Measurements from ENCODE around the gene CACNB2. TPM values are rescaled to one million over a fixed set of nuclear protein-coding genes. Genes with fewer than 3 reads are reported as not detected.
"Not testable (repeated sequence)": the region's sequence is repeated elsewhere in the genome, so short reads cannot be mapped to it uniquely, and the experiment has no call there.

CACNB2 gene
- total RNA-seq, 1 experiment from 2014 or later, result not detected

DNA sequence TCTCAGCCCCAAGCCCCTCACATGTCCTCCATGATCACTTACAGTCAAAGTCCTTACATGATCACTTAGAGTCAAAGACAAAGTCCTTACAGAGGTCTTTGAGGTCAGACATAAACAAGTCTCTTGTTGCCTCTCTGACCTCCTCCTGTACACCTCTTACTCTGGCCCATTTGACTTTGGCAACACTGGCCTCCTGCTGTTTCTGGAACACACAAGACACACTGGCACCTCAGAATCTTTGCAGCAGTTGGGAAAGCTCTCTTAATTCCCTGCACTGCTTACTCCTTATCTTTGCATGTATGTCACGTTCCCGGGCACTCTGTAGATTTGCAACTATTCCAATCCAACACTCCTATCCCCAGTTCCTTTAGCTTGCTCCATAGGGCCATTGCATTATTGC is 408.9 kb downstream of the CACNB2 start:
- H3K9me3 ChIP-seq, result no peaks in the 10 kb centered on the region

DNA sequence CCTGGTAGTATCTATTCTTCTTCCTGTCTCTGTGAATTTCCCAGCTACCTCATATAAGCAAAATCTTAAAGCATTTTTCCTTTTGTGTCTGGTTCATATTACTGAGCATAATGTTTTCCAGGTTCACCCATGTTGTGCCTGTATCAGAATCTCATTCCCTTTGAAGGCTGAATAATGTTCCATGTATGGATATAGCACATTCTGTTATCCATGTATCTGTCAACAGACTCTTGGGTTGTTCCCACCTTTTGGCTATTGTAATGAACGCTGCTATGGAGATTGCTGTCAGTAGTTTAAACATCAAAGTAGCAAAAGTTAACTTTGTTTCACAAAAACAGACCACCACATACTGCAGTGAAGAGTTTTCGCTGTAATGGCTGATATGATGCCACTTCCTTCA is 411.2 kb downstream of the CACNB2 start:
- H3K27me3 ChIP-seq, result no peaks in the 10 kb centered on the region
- H3K4me3 ChIP-seq, result no peak overlapping the region
- DNase-seq, result no peak
- H3K36me3 ChIP-seq, result peaks cover 22% of the 10 kb centered on the region
- peaks cover 6% of the 10 kb centered on the region; the same call in 1 of the 2 replicates for H3K9me3 ChIP-seq

More for the DNA sequence above, 408.9 kb downstream of the CACNB2 start:
- peaks cover 2% of the 10 kb centered on the region for H3K36me3 ChIP-seq
- no peak overlapping the region for H3K4me3 ChIP-seq
- H3K27me3 ChIP-seq, result no peaks in the 10 kb centered on the region
- DNase-seq, result no peak

DNA sequence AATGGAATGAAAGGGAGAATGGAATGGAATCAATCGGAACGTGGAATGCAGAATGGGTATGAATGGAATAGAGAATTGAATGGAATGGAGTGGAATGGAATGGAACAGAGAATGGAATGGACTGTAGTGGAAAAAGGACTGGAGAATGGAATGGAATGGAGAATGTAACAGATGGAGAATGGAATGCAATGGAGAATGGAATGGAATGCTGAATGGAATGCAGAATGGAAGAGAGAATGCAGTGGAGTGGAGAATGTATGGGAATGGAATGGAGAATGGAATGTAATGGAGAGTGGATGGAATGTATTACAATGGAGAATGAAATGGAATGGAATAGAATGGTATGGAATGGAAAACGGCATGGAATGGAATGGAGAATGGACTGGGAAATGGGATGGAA is 414.3 kb downstream of the CACNB2 start:
- peaks cover 6% of the 10 kb centered on the region; the same call in 1 of the 2 replicates for H3K9me3 ChIP-seq
- no peak overlapping the region for H3K4me3 ChIP-seq
- no peak for DNase-seq
- no peaks in the 10 kb centered on the region for H3K27me3 ChIP-seq
- peaks cover 31% of the 10 kb centered on the region for H3K36me3 ChIP-seq

- no peaks in the 10 kb centered on the region for H3K27me3 ChIP-seq
Observed at GRCh38 chr10:18556522-18557147, 416.4 kb downstream of the CACNB2 start.

GRCh38 chr10:18557960-18558359 is 417.7 kb downstream of the CACNB2 start:
- no peak for DNase-seq
- Histone ChIP-seq H3K27me3 (no peaks in the 10 kb centered on the region), H3K9me3 (peaks cover 8% of the 10 kb centered on the region), H3K4me3 (no peak overlapping the region), H3K36me3 (peaks cover 34% of the 10 kb centered on the region)

More at GRCh38 chr10:18556522-18557147, 416.4 kb downstream of the CACNB2 start:
- H3K36me3 ChIP-seq, result peaks cover 31% of the 10 kb centered on the region
- H3K4me3 ChIP-seq, result no peak overlapping the region
- peaks cover 6% of the 10 kb centered on the region; the same call in 1 of the 2 replicates for H3K9me3 ChIP-seq
- DNase-seq, result no peak

DNA sequence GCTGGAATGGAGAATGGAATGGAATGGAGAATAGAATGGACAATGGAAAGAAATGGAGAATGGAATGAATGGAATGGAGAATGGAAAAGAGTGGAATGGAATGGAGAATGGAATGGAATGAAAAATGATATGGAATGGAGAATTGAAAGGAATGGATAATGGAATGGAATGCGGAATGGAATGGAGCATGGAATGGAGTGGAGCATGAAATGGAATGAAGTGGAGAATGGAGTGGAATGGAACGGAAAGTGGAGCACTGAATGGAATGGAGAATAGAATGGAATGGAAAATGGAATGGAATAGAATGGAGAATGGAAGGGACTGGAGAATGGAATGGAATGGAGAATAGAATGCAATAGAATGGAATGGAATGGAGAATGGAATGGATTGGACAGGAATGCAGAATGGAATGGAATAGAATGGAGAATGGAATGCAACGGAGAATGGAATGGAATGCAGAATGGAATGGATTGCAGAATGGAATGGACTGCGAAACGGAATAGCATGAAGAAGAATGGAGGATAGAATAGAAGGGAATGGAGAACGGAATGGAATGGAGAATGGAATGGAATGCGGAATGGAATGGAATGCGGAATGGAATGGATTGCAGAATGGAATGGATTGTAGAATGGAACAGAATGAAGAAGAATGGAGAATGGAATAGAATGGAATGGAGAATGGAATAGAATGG is 421.8 kb downstream of the CACNB2 start:
- Histone ChIP-seq H3K4me3 (no peak overlapping the region), H3K9me3 (peaks cover 2% of the 10 kb centered on the region; the same call in 1 of the 2 replicates), H3K27me3 (no peaks in the 10 kb centered on the region), H3K36me3 (peaks cover 7% of the 10 kb centered on the region; the same call in 1 of the 2 replicates)
- no peak for DNase-seq

DNA sequence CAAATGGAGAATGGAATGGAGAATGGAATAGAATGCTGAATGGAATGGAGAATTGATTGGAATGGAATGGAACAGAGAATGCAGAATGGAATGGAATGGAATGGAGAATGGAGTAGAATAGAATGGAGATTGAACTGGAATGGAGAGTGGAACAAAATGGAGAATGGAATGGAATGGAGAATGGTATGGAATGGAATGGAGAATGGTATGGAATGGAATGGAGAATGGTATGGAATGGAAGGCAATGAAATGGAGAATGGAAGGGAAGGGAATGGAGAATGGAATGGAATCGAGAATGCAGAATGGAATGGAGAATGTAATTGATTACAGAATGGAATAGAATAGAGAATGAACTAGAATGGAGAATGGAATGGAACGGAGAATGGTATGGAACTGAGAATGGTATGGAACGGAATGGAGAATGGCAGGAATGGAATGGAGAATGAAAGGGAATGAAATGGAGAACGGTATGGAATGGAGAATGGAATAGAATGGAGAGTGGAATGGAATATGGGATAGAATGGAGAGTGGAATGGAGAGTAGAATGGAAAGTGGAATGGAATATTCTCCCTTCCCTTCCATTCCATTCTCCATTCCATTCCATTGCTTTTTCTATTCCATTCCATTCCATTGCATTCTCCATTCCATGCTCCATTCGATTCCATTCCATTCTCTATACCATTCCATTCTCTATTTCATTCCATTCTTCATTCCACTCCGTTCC is 422.9 kb downstream of the CACNB2 start:
- Histone ChIP-seq H3K4me3 (no peak overlapping the region), H3K27me3 (no peaks in the 10 kb centered on the region), H3K9me3 (peaks cover 2% of the 10 kb centered on the region; the same call in 1 of the 2 replicates), H3K36me3 (peaks cover 3% of the 10 kb centered on the region; the same call in 1 of the 2 replicates)
- DNase-seq, result no peak

- H3K9me3 ChIP-seq, result peaks cover 2% of the 10 kb centered on the region; the same call in 1 of the 2 replicates
- no peak overlapping the region for H3K4me3 ChIP-seq
- no peaks in the 10 kb centered on the region for H3K27me3 ChIP-seq
Observed at GRCh38 chr10:18565006-18565405, 424.8 kb downstream of the CACNB2 start.

GRCh38 chr10:18566177-18566576 is 426.0 kb downstream of the CACNB2 start:
- H3K9me3 ChIP-seq, result peaks cover 2% of the 10 kb centered on the region; the same call in 1 of the 2 replicates
- H3K4me3 ChIP-seq, result no peak overlapping the region
- no peaks in the 10 kb centered on the region for H3K27me3 ChIP-seq
- DNase-seq, result no peak
- H3K36me3 ChIP-seq, result peaks cover 3% of the 10 kb centered on the region; the same call in 1 of the 2 replicates

More at GRCh38 chr10:18565006-18565405, 424.8 kb downstream of the CACNB2 start:
- no peak for DNase-seq
- H3K36me3 ChIP-seq, result peaks cover 3% of the 10 kb centered on the region; the same call in 1 of the 2 replicates

DNA sequence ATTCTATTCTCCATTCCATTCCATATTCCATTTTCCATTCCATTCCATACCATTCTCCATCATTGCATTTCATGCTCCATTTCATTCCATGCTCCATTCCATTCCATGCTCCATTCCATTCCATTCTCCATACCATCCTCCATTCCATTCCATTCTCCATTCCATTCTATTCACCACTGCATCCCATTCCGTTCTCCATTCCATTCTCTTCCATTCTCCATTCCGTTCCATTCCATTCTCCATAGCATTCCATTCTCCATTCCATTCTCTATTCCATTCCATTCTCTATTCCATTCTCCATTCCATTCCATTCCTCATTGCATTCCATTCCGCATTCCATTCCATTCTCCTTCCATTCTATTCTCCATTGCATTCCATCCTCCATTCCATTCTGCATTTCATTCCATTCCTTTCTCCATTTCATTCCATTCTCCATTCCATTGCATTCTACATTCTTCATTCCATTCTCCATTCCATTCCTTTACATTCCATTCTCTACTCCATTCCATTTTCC is 427.2 kb downstream of the CACNB2 start:
- H3K4me3 ChIP-seq, result no peak overlapping the region
- H3K9me3 ChIP-seq, result peaks cover 2% of the 10 kb centered on the region
- no peaks in the 10 kb centered on the region for H3K36me3 ChIP-seq
- no peak for DNase-seq
- H3K27me3 ChIP-seq, result no peaks in the 10 kb centered on the region

DNA sequence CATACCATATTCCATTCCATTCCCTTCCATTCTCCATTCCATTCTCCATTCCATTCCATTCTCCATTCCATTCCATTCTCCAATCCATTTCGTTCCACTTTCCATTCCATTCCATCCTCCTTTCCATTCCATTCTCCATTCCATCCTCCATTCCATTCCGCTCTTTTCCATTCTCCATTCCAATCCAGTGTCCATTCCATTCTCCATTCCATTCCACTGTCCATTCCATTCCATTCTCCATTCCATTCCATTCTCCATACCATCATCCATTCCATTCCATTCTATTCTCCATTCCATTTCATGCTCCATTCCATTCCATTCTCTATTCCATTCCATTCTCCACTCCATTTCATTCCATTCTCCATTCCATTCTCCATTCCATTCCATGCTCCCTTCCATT is 430.2 kb downstream of the CACNB2 start:
- H3K9me3 ChIP-seq, H3K27me3 ChIP-seq, H3K36me3 ChIP-seq, H3K4me3 ChIP-seq, DNase-seq: not testable (repeated sequence)

DNA sequence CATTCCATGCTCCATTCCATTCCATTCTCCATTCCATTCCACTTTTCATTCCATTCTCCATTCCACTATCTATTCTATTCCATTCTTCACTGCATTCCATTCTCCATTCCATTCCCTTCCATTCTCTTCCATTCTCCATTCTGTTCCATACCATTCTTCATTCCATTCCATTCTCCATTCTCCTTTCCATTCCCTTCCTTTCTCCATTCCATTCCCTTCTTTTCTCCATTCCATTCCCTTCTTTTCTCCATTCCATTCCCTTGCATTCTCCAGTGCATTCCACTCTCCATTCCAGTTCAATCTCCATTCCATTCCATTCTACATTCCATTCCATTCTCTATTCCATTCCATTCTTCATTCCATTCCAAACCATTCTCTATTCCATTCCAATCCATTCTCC is 430.9 kb downstream of the CACNB2 start:
- H3K36me3 ChIP-seq, result no peaks in the 10 kb centered on the region
- H3K4me3 ChIP-seq, result no peak overlapping the region
- H3K27me3 ChIP-seq, result no peaks in the 10 kb centered on the region
- no peak for DNase-seq
- H3K9me3 ChIP-seq, result no peaks in the 10 kb centered on the region; the same call in none of the 2 replicates

- Histone ChIP-seq H3K36me3 (no peaks in the 10 kb centered on the region), H3K4me3 (no peak overlapping the region), H3K9me3 (no peaks in the 10 kb centered on the region; the same call in none of the 2 replicates), H3K27me3 (no peaks in the 10 kb centered on the region)
- DNase-seq, result no peak
Observed at GRCh38 chr10:18571780-18572179, 431.6 kb downstream of the CACNB2 start.

DNA sequence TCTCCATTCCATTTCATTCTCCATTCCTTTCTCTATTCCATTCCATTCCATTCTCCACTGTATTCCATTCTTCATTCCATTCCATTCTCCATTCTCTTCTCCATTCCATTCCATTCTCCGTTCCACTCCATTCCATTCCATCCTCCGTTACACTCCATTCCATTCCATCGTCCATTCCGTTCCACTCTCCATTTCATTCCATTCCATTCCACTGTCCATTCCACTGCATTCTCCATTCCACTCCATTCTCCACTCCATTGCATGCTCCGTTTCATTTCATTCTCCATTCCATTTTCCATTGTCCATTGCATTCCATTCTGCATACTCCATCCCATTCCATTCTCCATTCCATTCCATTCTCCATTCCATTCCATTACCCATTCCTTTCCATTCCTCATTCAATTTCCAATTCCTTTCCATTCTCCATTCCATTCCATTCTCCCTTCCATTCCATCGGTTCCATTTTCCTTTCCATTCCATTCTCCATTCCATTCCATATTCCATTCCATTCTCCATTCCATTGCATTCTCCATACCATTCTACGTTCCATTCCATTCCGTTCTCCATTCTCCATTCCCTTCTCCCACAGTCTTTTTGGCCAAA is 432.8 kb downstream of the CACNB2 start:
- Histone ChIP-seq H3K36me3 (no peaks in the 10 kb centered on the region), H3K9me3 (no peaks in the 10 kb centered on the region; the same call in none of the 2 replicates), H3K4me3 (no peak overlapping the region), H3K27me3 (no peaks in the 10 kb centered on the region)
- no peak for DNase-seq

DNA sequence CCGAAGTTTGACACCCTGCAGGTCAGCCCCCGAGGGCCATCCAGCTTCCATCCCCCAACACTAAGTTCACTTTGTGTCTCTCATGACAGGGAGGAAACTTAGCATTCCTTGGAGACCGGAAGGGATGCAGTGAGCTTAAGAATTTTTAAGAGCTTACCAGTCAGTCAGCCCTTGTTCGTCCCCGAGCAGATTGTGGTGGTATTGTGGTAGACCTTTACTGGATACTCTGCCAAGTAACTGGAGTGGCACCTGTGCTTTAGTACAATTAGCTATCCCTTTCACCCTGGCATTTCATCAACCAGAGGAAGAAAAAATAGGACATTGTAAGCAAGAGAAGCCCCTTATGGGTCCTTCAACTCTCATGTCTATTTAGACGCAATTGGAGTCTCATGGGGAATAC is 436.4 kb downstream of the CACNB2 start:
- H3K4me3 ChIP-seq, result no peak overlapping the region
- H3K9me3 ChIP-seq, result no peaks in the 10 kb centered on the region; the same call in 1 of the 2 replicates
- H3K27me3 ChIP-seq, result no peaks in the 10 kb centered on the region
- no peak for DNase-seq
- H3K36me3 ChIP-seq, result peaks cover 14% of the 10 kb centered on the region

- no peak for DNase-seq
- no peaks in the 10 kb centered on the region for H3K27me3 ChIP-seq
- no peaks in the 10 kb centered on the region for H3K9me3 ChIP-seq
- H3K36me3 ChIP-seq, result peaks cover 14% of the 10 kb centered on the region
- H3K4me3 ChIP-seq, result no peak overlapping the region
Observed at GRCh38 chr10:18577823-18578685, 437.8 kb downstream of the CACNB2 start.

All from MG63 (cell line).